HG03039 (cell line): ENCODE results near the gene OSBPL5.

ENCODE experiments used
- ATAC-seq: cut with Tn5 transposase; IDR thresholded peaks from one replicate; pipeline ENCODE4 v1.9.1; 2021; ENCODE audit warnings: mild to moderate bottlenecking, moderate library complexity; ENCODE audit not compliant: unreplicated experiment

Gene OSBPL5

DNA sequence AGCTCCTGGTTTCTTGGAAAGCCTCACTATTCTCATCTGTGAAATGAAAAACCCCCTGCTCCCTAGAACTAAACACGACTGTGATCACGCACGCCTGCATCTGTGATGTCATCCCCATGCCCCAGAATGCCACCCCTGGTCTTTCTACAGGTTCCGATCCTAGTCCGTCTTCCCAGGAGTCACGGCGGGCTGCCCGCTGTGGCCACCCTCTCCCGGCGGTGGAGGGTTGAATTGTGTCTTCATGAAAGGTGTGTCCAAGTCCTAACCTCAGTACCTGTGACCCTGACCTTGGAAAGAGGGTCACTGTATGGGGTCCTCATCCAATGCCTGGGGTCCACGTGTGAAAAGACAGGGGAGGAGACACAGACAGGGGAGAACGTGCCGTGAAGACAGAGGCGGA lies 14.4 kb downstream of the OSBPL5 start:
- no peak for ATAC-seq

GRCh38 chr11:3149852-3150188 lies 15.3 kb downstream of the OSBPL5 start:
- no peak for ATAC-seq

GRCh38 chr11:3148990-3149851 lies 15.9 kb downstream of the OSBPL5 start:
- no peak for ATAC-seq

DNA sequence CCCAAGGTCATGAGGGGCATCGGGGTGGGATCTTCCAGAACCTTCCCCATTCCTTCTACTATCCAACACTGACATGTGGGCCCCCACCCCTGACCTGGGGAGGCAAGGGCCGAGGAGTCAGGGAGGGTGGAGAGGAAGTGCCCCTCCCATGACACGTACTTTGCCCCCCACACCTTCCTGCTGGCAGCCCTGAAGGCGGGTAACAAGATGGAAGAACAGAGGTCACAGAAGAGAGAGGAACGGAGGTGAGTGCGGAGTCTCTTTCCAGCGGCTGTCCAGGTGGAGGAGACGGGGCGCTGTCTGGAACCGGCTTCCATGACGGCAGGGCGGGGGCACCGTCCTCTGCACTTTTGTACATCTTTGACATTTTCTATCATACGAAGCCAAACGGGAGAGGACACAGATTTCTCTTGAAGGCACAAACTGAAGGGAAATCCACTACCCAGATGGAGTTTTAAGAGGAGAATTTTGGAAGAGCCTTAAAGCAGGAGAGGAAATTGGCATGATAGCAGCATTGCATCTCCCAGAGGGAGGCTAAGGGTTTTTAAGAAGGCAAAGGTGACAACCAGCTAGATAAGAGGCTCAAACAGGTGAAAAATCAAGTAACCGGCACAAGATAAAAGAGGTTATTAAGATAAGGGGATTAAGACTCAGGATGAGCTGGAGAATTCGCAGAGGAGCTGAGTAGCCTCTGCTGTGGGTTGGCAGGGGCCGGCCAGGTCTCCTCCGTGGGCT lies 16.7 kb downstream of the OSBPL5 start:
- no peak for ATAC-seq

GRCh38 chr11:3147626-3148025 lies 17.5 kb downstream of the OSBPL5 start:
- ATAC-seq, result no peak

GRCh38 chr11:3147257-3147619 lies 17.9 kb downstream of the OSBPL5 start:
- ATAC-seq, result no peak

DNA sequence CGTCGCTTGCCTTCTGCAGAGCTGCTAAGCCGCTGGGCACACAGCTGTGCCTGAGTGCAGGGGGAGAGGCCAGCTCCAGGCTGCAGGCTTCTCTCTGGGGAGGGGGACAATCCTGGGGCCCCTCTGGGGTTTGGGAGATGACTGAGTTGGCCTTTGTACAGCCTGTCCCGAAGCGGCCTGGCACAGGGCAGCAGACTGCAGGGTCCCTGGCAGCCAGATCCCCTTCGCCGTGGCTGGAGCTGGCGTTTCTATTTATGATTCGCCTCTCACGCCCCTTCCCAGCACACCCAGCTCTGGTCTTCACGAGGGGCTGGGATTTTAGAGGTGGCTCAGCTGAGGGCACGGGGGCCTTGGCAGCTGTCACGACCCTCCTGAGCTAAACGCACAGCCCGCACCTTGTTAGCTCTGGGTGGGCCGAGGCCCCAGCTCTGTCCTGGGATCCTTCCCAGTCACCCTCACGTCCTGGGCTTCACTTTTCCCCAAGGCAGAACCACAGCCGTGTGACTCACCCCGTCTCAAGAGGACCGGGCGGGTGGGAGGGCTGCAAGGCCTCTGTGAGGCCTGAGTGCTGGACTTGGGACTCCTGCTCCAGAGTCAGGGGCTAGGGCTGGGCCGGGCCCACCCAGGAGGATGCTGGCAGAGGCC lies 18.4 kb downstream of the OSBPL5 start:
- no peak for ATAC-seq

- ATAC-seq, result no peak
Observed at GRCh38 chr11:3145206-3145520, 19.9 kb downstream of the OSBPL5 start.

- ATAC-seq, result no peak
Observed at GRCh38 chr11:3144296-3145205, 20.6 kb downstream of the OSBPL5 start.

- ATAC-seq, result no peak
Observed at GRCh38 chr11:3143136-3143880, 21.8 kb downstream of the OSBPL5 start.

- no peak for ATAC-seq
Observed at GRCh38 chr11:3140291-3140603, 24.9 kb downstream of the OSBPL5 start.

DNA sequence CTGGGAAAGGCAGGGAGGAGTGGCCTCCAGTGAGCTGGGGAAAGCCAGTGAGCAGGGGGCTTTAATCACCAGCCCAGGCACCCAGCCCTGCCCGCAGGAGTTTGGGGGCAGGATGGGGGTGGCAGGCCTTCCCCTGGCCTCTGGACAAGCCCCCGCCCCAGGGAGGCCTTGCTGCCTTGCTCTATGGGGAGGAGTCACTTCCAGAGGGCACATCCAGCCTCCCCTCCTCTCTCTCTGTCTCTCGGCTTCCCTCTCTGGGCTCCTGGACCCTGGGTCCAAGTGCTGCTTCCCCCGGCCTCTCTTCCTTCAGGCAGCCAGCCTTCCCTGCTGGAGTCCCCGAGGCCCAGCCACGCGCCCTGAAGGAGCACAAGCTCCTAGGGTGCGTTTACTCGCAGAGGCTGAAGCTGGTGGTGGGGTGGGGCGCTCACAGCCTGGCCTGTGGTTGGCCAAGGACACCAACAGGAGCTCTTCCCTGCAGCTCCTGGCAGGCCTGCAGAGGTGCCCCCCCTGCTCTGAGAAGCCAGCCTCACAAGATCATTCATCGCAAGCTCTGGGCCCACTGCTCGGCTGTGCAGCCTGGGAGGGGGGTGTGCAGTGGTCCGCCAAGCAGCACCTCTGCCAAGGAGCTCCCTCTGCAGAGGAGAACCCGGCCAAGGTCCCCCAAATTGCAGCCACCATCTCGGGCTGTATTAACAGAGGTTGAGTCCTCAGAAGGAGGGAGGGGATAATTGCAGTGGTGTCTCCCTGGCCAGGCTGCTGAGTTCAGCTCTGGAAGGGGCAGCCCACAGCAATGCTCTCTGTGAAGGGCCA lies 25.4 kb downstream of the OSBPL5 start:
- no peak for ATAC-seq

DNA sequence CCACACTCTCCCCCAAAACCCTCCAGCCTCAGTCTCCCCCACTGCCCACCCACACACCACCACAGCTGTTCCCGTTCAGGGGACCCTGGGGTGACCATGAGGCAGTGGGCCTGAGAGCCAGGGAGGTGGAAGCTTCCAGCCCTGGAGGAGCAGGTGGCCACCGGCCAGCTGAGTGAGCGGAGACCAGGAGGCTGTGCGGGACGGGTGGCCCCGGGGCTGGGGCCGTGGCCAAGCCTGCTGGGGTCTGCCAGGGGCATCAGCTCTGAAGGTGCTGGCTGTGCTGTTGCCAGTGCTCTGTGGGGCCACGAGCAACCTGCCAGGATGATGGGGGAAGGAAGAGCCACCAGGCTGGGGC lies 26.0 kb downstream of the OSBPL5 start:
- no peak for ATAC-seq

DNA sequence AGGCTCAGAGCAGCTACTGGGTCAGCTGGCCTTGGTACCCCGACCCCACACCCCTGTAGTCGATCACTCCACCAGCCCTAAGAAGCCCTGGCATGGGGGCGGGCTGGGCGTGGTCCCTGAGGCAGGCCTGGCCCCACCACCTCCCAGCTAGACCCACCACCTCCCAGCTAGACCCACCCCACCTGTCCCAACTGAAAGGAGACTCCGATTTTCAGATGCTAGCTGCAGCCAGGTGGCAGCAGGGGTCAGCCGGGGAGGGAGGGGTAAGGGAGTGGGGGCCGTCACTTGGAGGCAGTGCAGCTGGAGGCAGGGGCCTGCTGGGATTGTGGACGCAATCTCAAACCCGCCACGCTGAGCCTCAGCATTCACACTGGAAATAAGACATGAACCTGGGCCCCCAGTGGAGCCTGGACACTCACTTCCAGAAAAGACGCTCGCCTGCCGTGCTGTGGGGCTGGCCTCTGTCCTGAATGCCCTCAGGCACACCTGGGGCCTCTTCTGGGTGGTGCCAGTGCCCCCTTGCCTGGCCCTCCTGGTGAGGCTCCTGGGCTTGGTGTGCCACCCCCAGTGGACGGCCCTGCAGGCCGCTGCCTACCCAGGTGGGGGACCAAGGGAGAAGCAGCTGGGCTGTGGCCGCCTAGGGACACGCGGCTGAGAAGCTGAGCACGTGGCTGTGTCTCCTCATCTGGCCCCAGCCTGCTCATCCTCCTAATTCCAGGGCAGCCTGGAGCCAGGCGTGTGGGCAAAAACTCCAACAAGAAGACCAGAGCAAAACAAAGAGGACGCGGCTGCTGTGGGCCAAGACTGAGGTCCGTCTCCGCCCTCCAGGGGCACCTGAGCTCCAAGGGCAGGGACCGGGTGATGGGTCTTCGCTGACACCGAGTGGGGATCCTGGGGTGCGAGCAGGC lies 26.7 kb downstream of the OSBPL5 start:
- ATAC-seq, result no peak

DNA sequence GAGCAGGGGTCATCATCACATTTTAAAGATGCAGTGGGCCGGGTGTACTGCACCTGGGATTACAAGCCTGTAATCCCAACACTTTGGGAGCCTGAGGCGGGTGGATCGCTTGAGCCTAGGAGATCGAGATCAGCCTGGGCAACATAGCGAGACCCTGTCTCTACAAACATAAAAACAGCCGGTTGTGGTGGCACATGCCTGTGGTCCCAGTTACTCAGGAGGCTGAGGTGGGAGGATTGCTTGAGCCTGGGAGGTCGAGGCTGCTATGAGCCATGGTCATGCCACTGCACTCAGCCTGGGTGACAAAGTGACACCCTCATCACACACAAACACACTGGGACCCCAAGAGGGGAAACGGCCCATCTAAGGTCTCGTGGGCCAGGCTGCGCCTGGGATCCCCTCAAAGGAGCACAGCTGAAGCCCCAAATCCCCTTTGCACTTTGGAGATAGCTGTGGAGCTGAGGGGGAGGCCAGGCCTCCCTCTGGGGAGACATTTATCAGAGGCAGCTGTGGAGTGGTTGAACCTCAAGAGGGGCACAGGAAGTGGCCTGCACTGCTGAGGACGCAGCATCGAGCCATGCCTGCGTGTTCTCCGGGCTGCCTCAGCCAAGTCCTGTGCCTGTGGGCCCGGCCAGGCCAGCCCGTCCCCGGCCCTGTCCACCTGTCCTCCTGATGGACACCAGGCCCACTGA lies 27.5 kb downstream of the OSBPL5 start:
- ATAC-seq, result no peak

DNA sequence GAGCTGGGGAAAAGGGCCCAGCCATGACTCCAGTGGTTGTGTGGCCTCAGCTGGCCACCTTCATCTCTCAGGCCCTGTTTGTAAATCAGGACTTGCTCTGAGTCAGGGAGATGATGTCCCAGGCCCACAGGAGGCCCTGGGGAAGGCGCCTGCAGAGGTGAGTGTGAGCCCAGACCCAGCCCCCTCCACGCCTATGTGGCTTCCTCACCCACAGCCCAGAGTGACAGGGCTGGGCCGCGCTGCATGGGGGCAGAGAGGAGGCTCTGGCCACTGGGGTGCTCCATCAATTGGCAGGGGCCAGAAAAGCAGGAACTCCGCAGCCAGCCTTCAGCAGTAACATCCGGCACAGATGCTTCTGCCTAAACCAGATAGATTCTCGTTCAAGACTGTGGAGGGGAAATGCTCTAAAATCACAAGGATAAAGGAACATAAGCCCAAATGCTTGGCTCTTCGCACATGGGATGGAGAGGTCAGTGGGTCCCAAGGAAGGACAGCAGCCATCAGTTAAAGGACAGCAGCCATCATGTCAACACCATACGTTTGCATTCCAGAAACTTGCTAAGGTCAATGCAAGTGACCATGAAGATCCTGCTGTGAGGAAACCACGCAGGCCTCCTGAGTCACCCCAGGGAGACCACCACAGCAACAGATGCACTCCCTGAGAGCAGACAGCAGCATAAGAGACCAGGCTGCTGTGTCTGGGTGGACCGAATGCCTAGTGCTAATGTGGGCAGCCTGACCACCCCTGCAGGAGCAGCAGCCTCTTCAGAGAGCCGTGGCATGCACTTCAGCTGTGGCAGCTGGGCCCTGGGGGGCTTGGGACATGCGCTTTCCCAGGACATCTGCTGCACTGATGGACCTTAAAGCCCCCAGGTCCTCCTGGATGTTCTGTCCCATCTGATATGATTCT lies 28.3 kb downstream of the OSBPL5 start:
- ATAC-seq, result no peak
